ENCODE results near the gene OR10A3.
A peak's percentile ranks its signal among the peaks of the same experiment; 100 is the strongest.
"Not testable (repeated sequence)": the region's sequence is repeated elsewhere in the genome, so short reads cannot be mapped to it uniquely, and the experiment has no call there.

The OR10A3 gene, protein sequence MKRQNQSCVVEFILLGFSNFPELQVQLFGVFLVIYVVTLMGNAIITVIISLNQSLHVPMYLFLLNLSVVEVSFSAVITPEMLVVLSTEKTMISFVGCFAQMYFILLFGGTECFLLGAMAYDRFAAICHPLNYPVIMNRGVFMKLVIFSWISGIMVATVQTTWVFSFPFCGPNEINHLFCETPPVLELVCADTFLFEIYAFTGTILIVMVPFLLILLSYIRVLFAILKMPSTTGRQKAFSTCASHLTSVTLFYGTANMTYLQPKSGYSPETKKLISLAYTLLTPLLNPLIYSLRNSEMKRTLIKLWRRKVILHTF

DNA sequence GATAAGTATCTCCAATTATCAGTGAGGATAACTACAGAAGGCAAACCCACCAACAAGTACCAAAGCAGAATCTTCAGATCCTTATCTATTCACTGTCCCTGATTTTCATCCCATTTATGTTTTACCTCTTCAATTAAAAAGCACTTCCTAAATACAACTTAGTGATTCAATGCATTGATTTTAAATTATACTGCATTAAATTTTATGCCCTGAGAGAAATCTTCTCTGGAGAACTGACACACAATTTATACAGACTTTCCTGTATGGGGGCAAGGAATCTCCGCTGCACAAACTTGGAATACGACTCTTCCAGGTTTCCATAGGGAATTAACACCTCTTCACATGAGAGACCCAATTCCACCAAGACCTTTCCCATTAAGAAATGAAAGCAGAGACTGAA, at the start of gene OR10A3:
TSS of gene OR10A3 (minus strand) at position 101 of the 400 bp plus-strand sequence. CDS start 2,188 bp downstream, outside the sequence.
- no peak for DNase-seq

DNA sequence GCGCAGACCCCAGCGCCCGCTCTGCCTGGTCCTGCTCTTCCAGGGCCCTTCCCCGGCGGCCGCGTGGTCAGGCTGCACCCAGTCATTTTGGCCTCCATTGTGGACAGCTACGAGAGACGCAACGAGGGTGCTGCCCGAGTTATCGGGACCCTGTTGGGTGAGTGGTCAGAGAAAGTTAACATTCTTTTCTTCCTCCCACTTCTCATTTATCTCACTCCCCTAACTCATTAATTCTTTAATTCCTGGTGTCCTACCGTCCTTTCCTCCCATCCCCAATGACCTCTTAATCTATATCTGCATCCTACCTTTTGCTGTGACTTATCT, 46.0 kb upstream of the OR10A3 start:
- not testable (repeated sequence) for DNase-seq

DNA sequence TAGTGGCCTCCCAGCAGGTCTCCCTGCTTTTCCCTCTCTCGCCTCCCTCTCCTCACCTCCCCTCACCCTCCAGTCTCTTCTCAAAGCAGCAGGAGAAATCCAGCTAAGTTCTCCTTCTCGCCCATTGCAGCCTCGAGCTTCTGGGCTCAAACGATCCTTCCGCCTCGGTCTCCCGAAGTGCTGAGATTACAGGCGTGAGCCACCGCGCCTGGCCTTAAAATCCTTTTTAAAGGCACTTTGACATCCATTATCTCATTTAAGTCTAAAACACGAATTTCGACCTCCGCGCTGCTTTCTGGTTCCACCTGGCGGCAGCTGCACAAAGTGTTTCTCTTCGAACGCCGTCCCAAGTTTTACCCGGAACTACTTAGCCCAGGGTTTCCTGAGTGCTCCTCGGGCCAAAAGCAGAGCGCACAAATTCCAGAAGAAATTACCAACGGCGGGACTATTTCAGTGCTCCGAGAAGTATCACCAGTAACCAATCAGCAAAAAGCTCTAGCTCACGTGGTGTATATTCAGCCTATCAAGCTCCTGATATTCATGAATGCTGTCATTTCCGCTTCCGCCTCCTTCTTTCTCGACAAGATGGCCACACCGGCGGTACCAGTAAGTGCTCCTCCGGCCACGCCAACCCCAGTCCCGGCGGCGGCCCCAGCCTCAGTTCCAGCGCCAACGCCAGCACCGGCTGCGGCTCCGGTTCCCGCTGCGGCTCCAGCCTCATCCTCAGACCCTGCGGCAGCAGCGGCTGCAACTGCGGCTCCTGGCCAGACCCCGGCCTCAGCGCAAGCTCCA, 45.5 kb upstream of the OR10A3 start, which contains the start of gene EIF3F:
TSS of gene EIF3F (plus strand) at position 570 of the 792 bp plus-strand sequence. CDS start at position 586, 16 bp downstream.
- peak; percentile 99 for DNase-seq

DNA sequence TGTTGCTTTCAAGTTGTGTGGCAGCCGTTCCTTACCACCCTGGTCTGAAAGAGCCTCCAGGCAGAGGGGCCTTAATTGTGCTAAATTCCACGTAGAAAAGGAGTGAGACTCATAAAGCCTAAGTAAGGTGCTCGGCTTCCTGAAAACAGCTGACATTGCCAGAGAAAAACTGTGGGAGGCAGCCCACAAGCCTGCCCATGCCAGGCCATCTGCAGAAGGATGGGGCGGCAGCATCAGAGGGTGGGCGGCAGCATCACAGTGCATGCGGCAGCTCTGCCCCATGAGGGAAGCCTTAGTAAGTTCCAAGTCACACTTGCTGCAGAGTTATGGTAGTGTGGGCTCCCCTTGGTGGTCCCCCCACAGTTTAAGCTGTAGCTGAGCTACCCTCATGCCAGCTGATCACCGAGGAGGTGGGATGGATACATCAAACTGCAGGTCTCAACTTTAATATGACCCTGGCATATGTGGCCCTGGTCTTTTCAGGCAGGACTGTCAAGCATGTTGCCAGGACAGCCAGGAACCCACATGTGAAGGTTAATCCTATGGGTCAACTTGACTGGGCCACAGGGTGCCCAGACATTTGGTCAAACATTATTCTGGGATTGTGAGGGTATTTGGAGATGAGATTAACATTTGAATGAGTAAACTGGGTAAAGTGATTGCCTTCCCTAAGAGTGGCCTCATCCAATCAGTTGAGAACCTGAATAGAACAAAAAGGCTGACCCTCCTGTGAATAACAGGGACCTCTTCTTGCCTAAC, 42.5 kb upstream of the OR10A3 start:
- DNase-seq = no peak

DNA sequence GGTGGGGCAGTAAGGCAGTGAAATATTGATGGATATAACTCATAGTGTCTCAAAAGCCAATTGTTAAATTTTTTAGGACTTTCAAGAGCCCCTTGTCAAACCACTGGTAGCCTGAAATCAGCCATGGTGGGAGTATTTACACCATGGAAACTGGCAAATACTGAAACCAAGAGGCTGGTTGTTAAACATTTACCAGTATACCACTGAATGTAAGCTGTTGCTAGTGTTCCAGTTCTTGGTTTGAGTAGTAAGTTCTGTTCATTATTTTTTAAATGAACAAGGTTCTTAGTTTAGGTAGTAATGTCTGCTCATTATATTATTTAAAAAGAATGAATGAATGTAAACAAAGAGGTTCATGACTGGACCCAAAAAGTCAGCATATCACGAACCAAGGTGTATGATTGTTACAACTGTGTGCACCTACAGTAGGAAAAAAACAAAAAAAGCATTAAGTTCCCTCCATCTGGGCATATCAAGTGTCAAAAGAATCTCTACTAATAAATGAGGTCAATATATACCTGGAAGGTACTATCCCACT, 41.1 kb upstream of the OR10A3 start:
- no peak for DNase-seq

DNA sequence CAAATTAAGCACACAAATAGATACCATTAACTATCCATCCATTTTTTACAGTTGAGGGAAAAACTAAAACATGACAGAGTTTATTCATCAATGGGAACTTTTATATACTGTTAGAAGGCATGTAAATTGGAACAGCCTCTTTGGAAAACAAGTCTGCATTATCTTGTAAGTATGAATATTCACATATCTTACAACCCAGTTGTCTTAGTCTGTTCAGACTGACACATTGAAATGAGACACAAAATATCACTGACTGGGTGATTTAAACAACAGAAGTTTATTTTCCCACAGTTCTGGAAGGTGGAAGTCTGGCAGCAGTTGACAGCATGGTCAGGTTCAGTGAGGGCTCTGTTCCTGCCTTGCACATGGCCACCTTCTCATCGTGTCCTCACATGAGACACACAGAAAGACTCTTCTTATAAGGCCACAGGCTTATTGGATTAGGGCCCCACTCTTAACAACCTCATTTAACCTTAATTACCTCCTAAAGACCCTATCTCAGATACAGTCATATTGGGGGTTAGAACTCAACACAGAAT, 40.2 kb upstream of the OR10A3 start:
- DNase-seq = no peak

DNA sequence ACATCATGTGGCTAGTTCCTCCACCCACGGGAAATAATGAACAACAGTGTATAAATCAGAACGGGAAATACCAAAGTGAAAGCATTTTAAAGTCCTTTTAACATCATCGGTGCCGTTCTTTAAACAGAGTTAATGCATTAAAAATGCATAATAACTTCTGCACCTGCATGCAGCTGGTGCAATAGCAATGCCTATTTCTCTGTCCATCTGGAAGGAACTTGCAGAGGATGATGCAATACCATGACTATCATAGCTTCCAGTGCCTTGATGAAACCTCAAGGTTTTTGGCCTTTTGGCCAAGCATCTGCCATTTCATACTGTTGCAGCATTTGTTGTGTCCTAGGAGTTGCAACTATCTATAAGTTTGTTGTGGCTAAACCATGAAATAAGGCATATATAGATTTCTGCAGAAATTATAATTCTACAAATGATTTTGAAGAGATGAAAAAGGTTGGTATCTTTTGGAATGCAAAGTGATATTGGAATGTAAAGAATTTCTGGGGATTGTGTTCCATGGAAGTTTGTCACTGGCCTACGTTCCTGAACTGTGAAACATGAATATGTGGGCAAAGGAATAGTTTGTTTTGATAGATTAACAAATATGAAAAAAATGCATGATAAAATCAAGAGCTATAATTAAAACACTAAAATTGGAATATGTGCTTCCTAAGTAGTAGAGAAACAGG, 35.9 kb upstream of the OR10A3 start:
- DNase-seq = no peak

DNA sequence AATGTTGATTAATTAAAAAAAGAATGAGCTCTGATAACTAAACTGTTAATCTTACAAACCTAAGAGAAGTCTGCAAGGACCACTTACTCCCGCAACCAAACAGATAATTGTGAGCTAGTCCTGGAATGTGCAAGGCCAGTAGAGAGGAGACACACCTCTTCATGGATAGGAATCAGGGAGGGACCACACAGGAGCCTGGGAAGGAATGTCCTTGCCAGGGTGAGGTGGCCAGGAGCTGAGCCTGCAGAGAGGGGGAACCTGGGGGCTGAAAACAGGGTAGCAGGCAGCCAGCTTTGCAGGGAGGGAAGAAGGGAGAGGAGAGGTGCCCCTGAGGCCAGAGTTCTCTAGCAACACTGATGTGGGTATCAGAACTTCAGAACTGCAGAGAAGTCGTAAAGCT, 33.2 kb upstream of the OR10A3 start:
- no peak for DNase-seq

DNA sequence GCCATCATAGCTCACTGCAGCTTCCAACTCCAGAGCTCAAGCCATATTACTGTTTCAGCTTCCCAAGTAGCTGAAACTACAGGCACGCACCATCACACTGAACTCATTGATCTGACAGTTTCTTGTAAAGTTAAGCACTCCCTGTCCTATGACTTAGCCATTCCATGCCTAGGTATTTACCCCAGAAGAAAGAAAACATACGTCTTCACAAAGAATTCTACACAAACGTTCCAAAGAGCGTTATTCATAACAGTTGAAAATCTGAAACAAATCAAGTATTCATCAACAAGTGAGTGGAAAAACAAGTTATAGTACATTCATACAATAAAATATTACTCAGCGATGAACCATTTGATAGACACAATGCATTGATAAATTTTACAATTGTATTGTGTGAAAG, 31.5 kb upstream of the OR10A3 start:
- DNase-seq = no peak

DNA sequence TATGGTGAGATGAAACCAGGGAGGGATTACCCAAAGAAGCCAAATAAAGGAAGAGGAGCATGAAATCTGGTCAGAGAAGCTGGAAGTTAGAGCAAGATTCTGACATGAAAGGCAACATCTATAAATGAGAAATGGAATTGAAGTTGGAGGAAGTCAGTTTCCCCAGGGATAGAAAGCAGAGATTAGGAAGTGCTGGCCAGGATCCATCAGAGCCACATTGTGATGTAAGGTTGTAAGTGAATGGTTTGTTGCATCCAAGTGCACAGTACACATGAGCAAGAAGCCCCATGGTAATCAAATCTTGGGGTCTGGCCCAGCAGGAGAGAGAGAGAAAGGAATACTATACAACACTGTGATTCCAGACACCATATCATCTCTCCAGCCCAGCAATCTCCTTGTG, 30.3 kb upstream of the OR10A3 start:
- DNase-seq = no peak

DNA sequence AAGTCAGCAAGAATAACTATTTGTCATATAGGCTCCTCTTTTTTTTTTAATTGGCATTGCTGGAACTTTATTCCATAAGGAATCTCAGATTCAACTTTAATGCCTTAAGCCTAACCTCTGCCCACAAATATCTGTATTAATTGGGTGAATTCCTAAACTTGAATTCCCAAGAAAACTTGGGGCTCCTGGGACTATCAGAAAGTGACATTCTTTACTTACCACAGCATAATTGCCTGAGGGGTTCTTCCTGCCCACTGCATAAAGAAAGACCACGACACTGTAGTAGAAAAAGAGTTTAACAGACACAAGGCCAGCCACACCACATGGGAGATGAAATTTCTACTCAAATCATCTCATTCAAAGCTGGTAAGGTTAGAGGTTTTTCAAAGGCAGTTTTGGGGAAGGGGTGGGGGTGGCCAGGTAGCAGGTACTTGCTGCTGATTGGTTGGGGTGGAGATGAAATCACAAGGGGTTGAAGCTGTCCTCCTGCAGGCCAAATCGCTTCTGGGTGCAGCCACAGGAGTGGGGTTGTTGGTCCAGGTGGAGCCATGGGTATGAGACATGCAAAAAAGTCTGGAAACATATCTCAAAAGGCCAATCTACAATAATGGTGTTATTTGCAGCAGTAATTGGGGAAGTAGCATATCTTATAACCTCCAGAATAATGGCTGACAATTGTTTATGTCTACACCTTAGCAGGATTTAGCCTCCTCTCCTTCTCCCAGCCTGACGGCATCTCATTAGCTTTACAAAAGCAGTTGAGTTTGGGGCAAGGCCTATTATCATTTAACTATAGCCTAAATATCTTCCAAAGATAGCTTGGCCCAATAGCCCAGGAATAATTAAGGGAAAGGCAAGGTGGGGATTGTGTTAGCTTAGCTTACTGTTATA, 28.5 kb upstream of the OR10A3 start:
- DNase-seq = no peak

DNA sequence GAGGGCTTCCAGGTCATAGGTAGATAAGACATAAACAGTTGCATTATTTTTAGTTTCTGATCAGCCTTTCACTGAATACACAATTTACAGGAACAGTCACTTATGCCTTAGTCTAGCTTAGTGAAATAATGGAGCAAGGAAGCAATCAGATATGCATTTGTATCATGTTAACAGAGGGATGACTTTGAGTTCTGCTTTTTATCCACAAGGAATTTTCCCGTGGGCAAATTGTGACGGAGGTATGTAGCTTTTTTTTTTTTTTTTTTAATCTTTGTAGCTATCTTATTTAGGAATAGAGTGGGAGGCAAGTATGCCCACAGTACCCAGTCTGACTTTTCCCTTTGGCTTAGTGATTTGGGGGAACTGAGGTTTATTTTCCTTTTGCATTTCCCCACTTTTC, 27.2 kb upstream of the OR10A3 start:
- no peak for DNase-seq

DNA sequence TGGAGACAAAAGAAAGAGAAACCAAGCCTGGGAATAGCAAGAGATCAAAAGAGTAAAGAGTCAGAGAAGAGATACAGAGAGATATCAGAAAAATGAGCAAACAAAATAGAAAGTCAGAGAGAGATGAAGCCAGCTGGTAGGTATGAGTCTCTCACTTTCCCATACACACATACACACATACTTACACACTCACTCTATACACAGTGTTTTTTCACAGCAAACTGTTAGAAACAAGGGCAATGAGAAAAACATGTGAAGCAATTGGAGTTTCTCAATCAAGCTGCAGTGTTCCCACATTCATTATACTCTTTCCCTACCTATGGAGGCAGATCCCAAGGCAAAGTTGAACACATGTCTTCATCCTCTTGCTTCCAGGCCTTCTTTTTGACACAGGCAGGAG, 26.3 kb upstream of the OR10A3 start:
- no peak for DNase-seq

DNA sequence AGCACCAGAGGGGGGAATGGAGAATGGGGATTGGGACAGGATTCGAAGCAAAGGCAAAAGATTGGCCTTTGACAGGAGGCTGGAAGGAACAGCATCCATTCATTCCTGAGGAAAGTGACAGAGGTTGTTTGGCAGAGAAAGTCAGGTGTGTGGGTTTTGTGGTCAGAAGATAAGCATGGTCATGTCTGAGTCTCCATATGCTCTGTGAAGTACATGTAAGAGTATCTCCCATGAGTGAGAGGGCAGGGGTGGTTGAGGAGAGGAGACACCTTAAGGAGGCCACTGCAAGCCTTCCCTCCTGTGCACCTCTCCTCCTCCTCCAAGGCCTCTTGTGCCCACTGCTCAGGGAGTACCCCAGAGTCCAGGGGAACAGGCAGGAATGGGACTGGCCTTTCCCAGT, 25.6 kb upstream of the OR10A3 start:
- DNase-seq = no peak

DNA sequence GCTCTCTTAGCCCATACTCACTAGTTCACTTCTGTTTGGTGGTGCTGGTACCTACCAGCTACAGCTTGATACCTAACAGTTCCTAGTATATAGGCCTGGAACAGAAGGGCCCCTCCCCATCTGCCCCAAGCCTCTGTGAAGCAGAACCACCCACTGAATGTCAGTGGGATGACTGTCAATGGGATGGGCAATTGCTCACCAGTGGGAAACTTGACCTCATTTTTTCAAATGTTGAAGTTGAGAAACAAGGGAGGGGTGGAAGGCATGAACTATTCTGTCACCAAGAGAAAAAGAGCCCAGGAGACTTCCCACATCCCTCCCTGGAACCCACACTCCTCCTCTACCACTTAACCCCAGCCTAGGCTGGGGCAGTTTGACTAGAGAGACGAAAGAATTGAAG, 23.9 kb upstream of the OR10A3 start, which contains the start of gene NLRP10:
TSS of gene NLRP10 (minus strand) at position 62 of the 400 bp plus-strand sequence. CDS start 1,952 bp downstream, outside the sequence.
- DNase-seq = no peak

DNA sequence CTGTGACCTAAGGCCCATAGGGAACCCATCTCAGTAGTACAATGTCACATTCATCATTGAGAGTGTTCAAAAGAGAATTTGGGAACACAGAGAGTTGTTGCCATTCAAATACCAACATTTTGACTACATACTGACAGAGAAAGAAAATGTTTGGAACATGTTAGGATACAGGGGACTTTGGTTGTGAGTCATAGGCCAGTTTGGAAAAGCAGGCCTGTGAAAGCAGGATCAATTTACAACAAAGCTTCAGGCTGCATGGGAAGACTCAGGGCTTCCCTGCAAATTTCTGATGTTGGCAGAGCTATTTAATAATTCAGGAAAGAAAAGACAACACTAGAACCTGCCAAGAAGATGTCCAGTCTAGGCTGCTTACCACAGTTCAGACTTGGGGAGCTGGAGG, 23.4 kb upstream of the OR10A3 start:
- no peak for DNase-seq

DNA sequence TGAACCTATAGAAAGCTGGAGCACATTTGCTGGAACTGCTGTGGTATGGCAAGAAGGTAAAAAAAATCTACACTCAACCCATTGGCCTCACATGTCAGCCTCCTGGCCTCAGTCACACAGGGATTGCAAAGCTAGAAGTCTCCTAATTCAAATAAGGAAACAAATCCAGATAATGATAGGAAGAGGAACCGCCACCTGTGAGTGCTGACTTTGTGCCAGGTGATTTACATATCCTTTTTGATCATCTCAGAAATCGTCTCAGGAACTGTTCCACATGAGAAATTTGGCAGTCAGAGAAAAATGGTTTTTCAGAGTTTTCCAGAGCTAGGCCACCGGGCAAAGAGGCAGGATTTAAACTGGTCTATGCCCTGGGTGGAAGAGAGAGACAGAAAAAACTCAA, 22.8 kb upstream of the OR10A3 start:
- DNase-seq = no peak

DNA sequence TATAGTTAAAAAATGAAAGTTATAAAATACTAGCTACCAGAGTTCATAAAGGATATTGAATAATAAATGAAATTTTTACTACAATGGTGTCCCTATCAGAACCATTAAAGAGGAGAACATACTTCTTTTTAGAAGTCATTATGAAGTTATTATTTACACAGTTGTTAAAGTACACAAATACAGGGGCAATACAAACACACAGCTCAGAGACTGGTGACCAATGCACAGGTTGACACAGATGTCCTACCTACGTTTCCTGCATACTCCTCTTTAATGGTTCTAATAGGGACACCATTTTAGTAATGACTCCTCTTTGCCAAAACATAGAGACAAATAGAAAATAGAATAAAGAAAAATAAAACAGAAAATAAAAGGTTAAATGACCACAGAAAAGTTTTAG, 13.7 kb upstream of the OR10A3 start:
- DNase-seq = no peak

DNA sequence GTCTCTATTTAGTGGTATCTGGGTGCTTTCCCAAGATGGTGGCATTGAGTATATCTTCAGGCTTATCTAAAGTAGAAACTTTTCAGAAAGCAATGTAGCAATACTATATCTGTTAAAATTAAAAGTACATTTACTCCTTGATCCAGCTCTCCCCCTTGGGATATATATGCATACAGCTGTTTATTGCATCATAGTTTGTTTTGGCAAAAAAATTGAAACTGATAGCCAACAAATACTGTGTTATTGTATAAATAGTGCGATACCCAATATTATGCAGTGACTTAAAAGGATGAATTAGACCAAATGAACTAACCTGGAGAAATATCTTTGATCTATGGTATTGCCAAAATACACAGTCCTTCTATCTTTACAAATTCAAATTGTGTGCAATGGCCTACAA, 8.4 kb upstream of the OR10A3 start:
- no peak for DNase-seq

DNA sequence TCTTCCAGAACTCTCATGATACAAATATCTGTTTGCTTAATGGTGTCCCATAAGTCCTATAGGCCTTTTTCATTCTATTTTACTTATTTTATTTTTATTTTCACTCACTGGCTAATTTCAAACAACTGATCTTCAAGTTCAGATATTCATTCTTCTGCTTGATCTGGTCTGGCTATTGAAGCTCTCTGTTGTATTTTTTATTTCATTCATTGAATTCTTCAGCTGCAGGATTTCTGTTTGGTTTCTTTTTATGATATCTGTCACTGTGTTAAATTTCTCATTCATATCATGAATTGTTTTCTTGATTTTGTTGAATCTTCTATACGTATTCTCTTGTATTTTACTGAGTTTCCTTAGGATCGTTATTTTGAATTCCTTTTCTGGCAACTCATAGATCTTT, 2.6 kb upstream of the OR10A3 start:
- no peak for DNase-seq

DNA sequence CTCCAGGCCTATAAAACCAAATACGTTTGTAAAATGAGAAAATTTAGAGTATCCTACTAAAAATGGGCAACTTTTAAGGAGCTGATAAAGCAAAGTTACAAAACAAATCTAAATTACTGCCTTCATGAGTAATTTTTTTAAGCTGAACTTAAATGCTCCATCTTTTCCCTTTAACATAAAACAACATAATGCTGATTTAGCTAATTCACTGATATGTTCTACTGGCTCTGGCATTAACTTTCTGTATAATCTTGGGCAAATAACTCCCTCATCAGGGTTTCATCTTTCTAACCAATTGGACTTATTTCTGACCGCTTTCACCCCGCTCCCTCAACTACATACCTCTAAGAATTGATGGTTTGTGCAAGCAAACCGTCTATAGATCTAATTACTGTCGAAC, 362 bp downstream of the OR10A3 start:
- DNase-seq = no peak

Data from CD4-positive, alpha-beta T cell treated with Interleukin-21 for 1 hour (primary cell).